ENCODE measurements around the gene GNG7. TPM values are rescaled to one million over a fixed set of nuclear protein-coding genes. Genes with fewer than 3 reads are reported as not detected.
"Not testable (repeated sequence)": the region's sequence is repeated elsewhere in the genome, so short reads cannot be mapped to it uniquely, and the experiment has no call there.

GNG7 gene
- total RNA-seq, 1 donor from 2014 or later: 0.13 TPM

GRCh38 chr19:2494447-2495129 lies 207.9 kb downstream of the GNG7 start:
- Mint-ChIP-seq H3K27me3 (ENCODE audit: insufficient read depth) (peaks cover 32% of the 10 kb centered on the region), H3K9me3 (no peaks in the 10 kb centered on the region), H3K36me3 (ENCODE audit: low read depth) (no peaks in the 10 kb centered on the region), H3K4me1 (ENCODE audit: low read depth) (peaks cover 21% of the 10 kb centered on the region), H3K27ac (no peak overlapping the region), H3K4me3 (peak overlapping the region; percentile 59)
- peak; percentile 47 for DNase-seq (ENCODE audit: low spot score)
- intact Hi-C loops (cut with micrococcal nuclease): loop anchor here (2.0 kb wide), 1 partner anchor 14 kb away; no protein-coding TSS in a partner anchor

GRCh38 chr19:2494084-2494446 lies 208.4 kb downstream of the GNG7 start:
- H3K27me3 Mint-ChIP-seq (ENCODE audit: insufficient read depth): peaks cover 35% of the 10 kb centered on the region
- peak overlapping the region; percentile 50 for H3K4me3 Mint-ChIP-seq
- no peak for DNase-seq (ENCODE audit: low spot score)
- intact Hi-C loops (cut with micrococcal nuclease): loop anchor here (2.0 kb wide), 1 partner anchor 13 kb away; no protein-coding TSS in a partner anchor
- H3K27ac Mint-ChIP-seq: no peak overlapping the region
- peaks cover 22% of the 10 kb centered on the region for H3K4me1 Mint-ChIP-seq (ENCODE audit: low read depth)
- H3K36me3 Mint-ChIP-seq (ENCODE audit: low read depth): no peaks in the 10 kb centered on the region
- no peaks in the 10 kb centered on the region for H3K9me3 Mint-ChIP-seq

GRCh38 chr19:2493448-2493847 lies 209.0 kb downstream of the GNG7 start:
- DNase-seq (ENCODE audit: low spot score); H3K27ac Mint-ChIP-seq; H3K9me3 Mint-ChIP-seq; H3K36me3 Mint-ChIP-seq (ENCODE audit: low read depth); H3K4me3 Mint-ChIP-seq; intact Hi-C loops (cut with micrococcal nuclease): not testable (repeated sequence)
- H3K27me3 Mint-ChIP-seq (ENCODE audit: insufficient read depth): peaks cover 39% of the 10 kb centered on the region
- H3K4me1 Mint-ChIP-seq (ENCODE audit: low read depth): peaks cover 22% of the 10 kb centered on the region

- Mint-ChIP-seq H3K4me3 (no peak overlapping the region), H3K27ac (no peak overlapping the region), H3K4me1 (ENCODE audit: low read depth) (peaks cover 22% of the 10 kb centered on the region), H3K36me3 (ENCODE audit: low read depth) (no peaks in the 10 kb centered on the region), H3K9me3 (no peaks in the 10 kb centered on the region), H3K27me3 (ENCODE audit: insufficient read depth) (peaks cover 42% of the 10 kb centered on the region)
- no peak for DNase-seq (ENCODE audit: low spot score)
- intact Hi-C loops (cut with micrococcal nuclease): no loop called here
Observed at GRCh38 chr19:2492870-2493269, 209.6 kb downstream of the GNG7 start.

- Mint-ChIP-seq H3K36me3 (ENCODE audit: low read depth) (no peaks in the 10 kb centered on the region), H3K4me1 (ENCODE audit: low read depth) (peaks cover 20% of the 10 kb centered on the region), H3K27me3 (ENCODE audit: insufficient read depth) (peaks cover 51% of the 10 kb centered on the region), H3K27ac (no peak overlapping the region), H3K9me3 (no peaks in the 10 kb centered on the region), H3K4me3 (no peak overlapping the region)
- DNase-seq (ENCODE audit: low spot score): no peak
- intact Hi-C loops (cut with micrococcal nuclease): no loop called here
Observed at GRCh38 chr19:2491130-2491801, 211.2 kb downstream of the GNG7 start.

- Mint-ChIP-seq H3K27ac (no peak overlapping the region), H3K27me3 (ENCODE audit: insufficient read depth) (peaks cover 48% of the 10 kb centered on the region), H3K4me1 (ENCODE audit: low read depth) (peaks cover 15% of the 10 kb centered on the region), H3K4me3 (no peak overlapping the region), H3K36me3 (ENCODE audit: low read depth) (no peaks in the 10 kb centered on the region), H3K9me3 (no peaks in the 10 kb centered on the region)
- no peak for DNase-seq (ENCODE audit: low spot score)
- intact Hi-C loops (cut with micrococcal nuclease): no loop called here
Observed at GRCh38 chr19:2490659-2491058, 211.8 kb downstream of the GNG7 start.

- Mint-ChIP-seq H3K36me3 (ENCODE audit: low read depth) (no peaks in the 10 kb centered on the region), H3K9me3 (no peaks in the 10 kb centered on the region), H3K27me3 (ENCODE audit: insufficient read depth) (peaks cover 50% of the 10 kb centered on the region), H3K4me1 (ENCODE audit: low read depth) (peaks cover 11% of the 10 kb centered on the region), H3K27ac (no peak overlapping the region), H3K4me3 (no peak overlapping the region)
- no peak for DNase-seq (ENCODE audit: low spot score)
- intact Hi-C loops (cut with micrococcal nuclease): no loop called here
Observed at GRCh38 chr19:2488942-2489731, 213.4 kb downstream of the GNG7 start.

GRCh38 chr19:2488405-2488941 lies 214.0 kb downstream of the GNG7 start:
- H3K9me3 Mint-ChIP-seq: peaks cover 5% of the 10 kb centered on the region
- H3K4me3 Mint-ChIP-seq: no peak overlapping the region
- H3K4me1 Mint-ChIP-seq (ENCODE audit: low read depth): peaks cover 5% of the 10 kb centered on the region
- DNase-seq (ENCODE audit: low spot score): no peak
- no peak overlapping the region for H3K27ac Mint-ChIP-seq
- H3K27me3 Mint-ChIP-seq (ENCODE audit: insufficient read depth): peaks cover 49% of the 10 kb centered on the region
- peaks cover 1% of the 10 kb centered on the region for H3K36me3 Mint-ChIP-seq (ENCODE audit: low read depth)
- intact Hi-C loops (cut with micrococcal nuclease): no loop called here

GRCh38 chr19:2487842-2488241 lies 214.7 kb downstream of the GNG7 start:
- peaks cover 1% of the 10 kb centered on the region for H3K36me3 Mint-ChIP-seq (ENCODE audit: low read depth)
- H3K4me3 Mint-ChIP-seq: no peak overlapping the region
- intact Hi-C loops (cut with micrococcal nuclease): no loop called here
- H3K4me1 Mint-ChIP-seq (ENCODE audit: low read depth): peaks cover 4% of the 10 kb centered on the region
- no peak for DNase-seq (ENCODE audit: low spot score)
- H3K9me3 Mint-ChIP-seq: peaks cover 5% of the 10 kb centered on the region
- peaks cover 47% of the 10 kb centered on the region for H3K27me3 Mint-ChIP-seq (ENCODE audit: insufficient read depth)
- no peak overlapping the region for H3K27ac Mint-ChIP-seq

GRCh38 chr19:2487090-2487489 lies 215.4 kb downstream of the GNG7 start:
- intact Hi-C loops (cut with micrococcal nuclease): no loop called here
- no peak overlapping the region for H3K4me3 Mint-ChIP-seq
- DNase-seq (ENCODE audit: low spot score): no peak
- H3K4me1 Mint-ChIP-seq (ENCODE audit: low read depth): peaks cover 4% of the 10 kb centered on the region
- H3K36me3 Mint-ChIP-seq (ENCODE audit: low read depth): peaks cover 1% of the 10 kb centered on the region
- H3K27ac Mint-ChIP-seq: no peak overlapping the region
- H3K27me3 Mint-ChIP-seq (ENCODE audit: insufficient read depth): peaks cover 40% of the 10 kb centered on the region
- H3K9me3 Mint-ChIP-seq: peaks cover 5% of the 10 kb centered on the region

GRCh38 chr19:2485428-2485827 lies 217.1 kb downstream of the GNG7 start:
- no peak for DNase-seq (ENCODE audit: low spot score)
- Mint-ChIP-seq H3K36me3 (ENCODE audit: low read depth) (peaks cover 1% of the 10 kb centered on the region), H3K4me1 (ENCODE audit: low read depth) (peaks cover 4% of the 10 kb centered on the region), H3K9me3 (peaks cover 5% of the 10 kb centered on the region), H3K27me3 (ENCODE audit: insufficient read depth) (peaks cover 30% of the 10 kb centered on the region), H3K4me3 (no peak overlapping the region), H3K27ac (no peak overlapping the region)
- intact Hi-C loops (cut with micrococcal nuclease): no loop called here

GRCh38 chr19:2484178-2484937 lies 218.1 kb downstream of the GNG7 start:
- intact Hi-C loops (cut with micrococcal nuclease): no loop called here
- Mint-ChIP-seq H3K4me1 (ENCODE audit: low read depth) (peaks cover 5% of the 10 kb centered on the region), H3K9me3 (peaks cover 5% of the 10 kb centered on the region), H3K27ac (no peak overlapping the region), H3K27me3 (ENCODE audit: insufficient read depth) (peaks cover 21% of the 10 kb centered on the region), H3K4me3 (no peak overlapping the region), H3K36me3 (ENCODE audit: low read depth) (peaks cover 1% of the 10 kb centered on the region)
- no peak for DNase-seq (ENCODE audit: low spot score)
